SK-N-SH (cell line): ENCODE data around the gene DGKZ. TPM values are rescaled to one million over a fixed set of nuclear protein-coding genes. Genes with fewer than 3 reads are reported as not detected.

Experiments
- CTCF ChIA-PET: fragments of 300-600, 350-600 bp; formaldehyde crosslinking; extraction: SDS; loops from one replicate; lab custom pipeline; 2021; lab: Yijun Ruan, JAX
- POLR2A ChIA-PET: fragments of 350-600 bp; sonication (Branson Sonifier 250); formaldehyde crosslinking; extraction: SDS; loops from one replicate; lab custom pipeline; 2020; ENCODE audit warnings: antibody characterized with exemption, inconsistent platforms; lab: Yijun Ruan, JAX
- DNase-seq: peaks from one replicate; pipeline ENCODE4 v3.0.0; 2012
- H2AFZ ChIP-seq: fragments of 200-600 bp; sonication (generic); 2 replicates; pipeline ENCODE4 v1.8.1; 2016; ENCODE audit warnings: antibody characterized with exemption, mild to moderate bottlenecking, low read depth
- H3F3A ChIP-seq: fragments of 200-600 bp; sonication (generic); replicated peaks from 2 replicates; pipeline ENCODE3; 2016; ENCODE audit warnings: antibody characterized with exemption, mild to moderate bottlenecking; ENCODE audit not compliant: insufficient read depth
- H3K27ac ChIP-seq, 2 experiments: fragments of 200-500 bp in 1 of 2; fragments of 200-600 bp in 1 of 2; sonication (Bioruptor generic) in 1 of 2; sonication (generic), shearing (Covaris generic) in 1 of 2; 2 replicates each; pipeline versions ENCODE4 v1.5.1 to v1.6.1; 2014 to 2016; ENCODE audit warnings: low read depth in 2 of 2, inconsistent platforms in 1 of 2, low read length in 1 of 2, mild to moderate bottlenecking in 1 of 2, mixed read lengths in 1 of 2
- H3K27me3 ChIP-seq: fragments of 200-600 bp; sonication (generic), shearing (Covaris generic); 2 replicates; pipeline ENCODE4 v1.6.1; 2016; ENCODE audit warnings: mixed run types; ENCODE audit not compliant: insufficient read depth
- H3K36me3 ChIP-seq, 2 experiments: fragments of 200-500 bp in 1 of 2; fragments of 200-600 bp in 1 of 2; sonication (Bioruptor generic) in 1 of 2; sonication (generic) in 1 of 2; replicated peaks in 1 of 2; 2 replicates each; pipeline versions ENCODE3 to v1.5.1; 2014 to 2016; ENCODE audit warnings: low read length in 1 of 2, mild to moderate bottlenecking in 1 of 2; ENCODE audit not compliant: insufficient read depth in 2 of 2, control insufficient read depth in 1 of 2
- H3K4me1 ChIP-seq, 2 experiments: fragments of 200-500 bp in 1 of 2; fragments of 200-600 bp in 1 of 2; sonication (Bioruptor generic) in 1 of 2; sonication (generic), shearing (Covaris generic) in 1 of 2; 2 replicates each; pipeline versions ENCODE4 v1.5.1 to v1.6.1; 2014 to 2016; ENCODE audit warnings: low read depth in 1 of 2, low read length in 1 of 2, mixed run types in 1 of 2; ENCODE audit not compliant: insufficient read depth in 2 of 2, control insufficient read depth in 1 of 2
- H3K4me2 ChIP-seq: fragments of 200-600 bp; sonication (generic), shearing (Covaris generic); 2 replicates; pipeline ENCODE4 v1.6.1; 2017; ENCODE audit warnings: mixed run types
- H3K4me3 ChIP-seq, 2 experiments: fragments of 200-500 bp in 1 of 2; fragments of 200-600 bp in 1 of 2; sonication (Bioruptor generic) in 1 of 2; sonication (generic), shearing (Covaris generic) in 1 of 2; 2 replicates each; pipeline versions ENCODE4 v1.5.1 to v1.8.1; 2014 to 2016; ENCODE audit warnings: low read depth in 2 of 2, inconsistent platforms in 1 of 2, low read length in 1 of 2, mild to moderate bottlenecking in 1 of 2, mixed read lengths in 1 of 2, moderate library complexity in 1 of 2
- H3K79me2 ChIP-seq: fragments of 200-600 bp; sonication (generic); 2 replicates; pipeline ENCODE4 v1.8.1; 2017; ENCODE audit warnings: mild to moderate bottlenecking; ENCODE audit not compliant: insufficient read depth
- H3K9ac ChIP-seq: fragments of 200-600 bp; sonication (generic); 2 replicates; pipeline ENCODE4 v1.6.1; 2017; ENCODE audit warnings: mixed run types
- H3K9me2 ChIP-seq: fragments of 200-600 bp; sonication (generic); 2 replicates; pipeline ENCODE4 v1.6.1; 2017; ENCODE audit warnings: mixed run types
- H3K9me3 ChIP-seq: fragments of 200-600 bp; sonication (generic); 2 replicates; pipeline ENCODE4 v1.6.1; 2017; ENCODE audit warnings: mixed run types, mild to moderate bottlenecking, moderate library complexity
- H4K20me1 ChIP-seq: fragments of 200-600 bp; sonication (generic); 2 replicates; pipeline ENCODE4 v1.6.1; 2017; ENCODE audit warnings: mild to moderate bottlenecking, mixed run types; ENCODE audit not compliant: insufficient read depth
- CHD2 ChIP-seq: fragments of 150-350 bp; IDR thresholded peaks from 2 replicates; pipeline ENCODE4 v1.6.1; 2018; ENCODE audit warnings: low read length; ENCODE audit not compliant: partially characterized antibody
- ELF1 ChIP-seq: IDR thresholded peaks from 2 replicates; pipeline ENCODE4 v1.4.0; 2012
- EP300 ChIP-seq, 2 experiments: IDR thresholded peaks; 2 replicates each; pipeline versions ENCODE4 v1.4.0 to v1.6.1; 2012; ENCODE audit warnings: borderline replicate concordance in 1 of 2, low read depth in 1 of 2, low read length in 1 of 2
- EZH2phosphoT487 ChIP-seq: fragments of 200-600 bp; sonication (generic); IDR thresholded peaks from 2 replicates; pipeline ENCODE4 v1.6.1; 2017; ENCODE audit warnings: low read depth, mixed run types, mild to moderate bottlenecking, antibody characterized with exemption, moderate library complexity, borderline replicate concordance
- FOSL2 ChIP-seq: IDR thresholded peaks from 2 replicates; pipeline ENCODE4 v1.4.0; 2012; ENCODE audit warnings: low read depth, mild to moderate bottlenecking, moderate library complexity, borderline replicate concordance
- FOXM1 ChIP-seq: IDR thresholded peaks from 2 replicates; pipeline ENCODE4 v1.4.0; 2012; ENCODE audit warnings: low read depth, mild to moderate bottlenecking
- GABPA ChIP-seq: IDR thresholded peaks from 2 replicates; pipeline ENCODE4 v1.4.0; 2012; ENCODE audit warnings: low read depth, mild to moderate bottlenecking
- GATA2 ChIP-seq: sonication (generic); formaldehyde crosslinking; IDR thresholded peaks from 2 replicates; pipeline ENCODE4 v1.5.0; 2020; ENCODE audit warnings: mild to moderate bottlenecking, missing genetic modification reagents
- JUND ChIP-seq: IDR thresholded peaks from 2 replicates; pipeline ENCODE4 v1.4.0; 2012
- MXI1 ChIP-seq: IDR thresholded peaks from 2 replicates; pipeline ENCODE4 v1.6.1; 2012; ENCODE audit warnings: mild to moderate bottlenecking, low read depth, low read length, improper control_type of control experiment
- NRF1 ChIP-seq: IDR thresholded peaks from 2 replicates; pipeline ENCODE4 v1.6.1; 2012; ENCODE audit warnings: low read depth, mild to moderate bottlenecking, low read length
- POLR2AphosphoS5 ChIP-seq: IDR thresholded peaks from 2 replicates; pipeline ENCODE4 v1.6.1; 2012; ENCODE audit warnings: low read depth, low read length
- RAD21 ChIP-seq: IDR thresholded peaks from 2 replicates; pipeline ENCODE4 v1.6.1; 2012; ENCODE audit warnings: mild to moderate bottlenecking, low read length
- RCOR1 ChIP-seq: fragments of 150-350 bp; IDR thresholded peaks from 2 replicates; pipeline ENCODE4 v1.6.1; 2017; ENCODE audit warnings: antibody characterized with exemption, low read length
- RFX5 ChIP-seq: IDR thresholded peaks from 2 replicates; pipeline ENCODE4 v1.6.1; 2012; ENCODE audit warnings: mild to moderate bottlenecking, improper control_type of control experiment, low read length
- RXRA ChIP-seq: IDR thresholded peaks from 2 replicates; pipeline ENCODE4 v1.4.0; 2012; ENCODE audit warnings: low read depth, mild to moderate bottlenecking, borderline replicate concordance
- SIN3A ChIP-seq: IDR thresholded peaks from 2 replicates; pipeline ENCODE4 v1.6.1; 2012; ENCODE audit warnings: low read depth, mild to moderate bottlenecking, low read length, moderate library complexity, borderline replicate concordance
- SMC3 ChIP-seq: IDR thresholded peaks from 2 replicates; pipeline ENCODE4 v1.6.1; 2012; ENCODE audit warnings: low read depth, low read length, improper control_type of control experiment
- TCF12 ChIP-seq: IDR thresholded peaks from 2 replicates; pipeline ENCODE4 v1.4.0; 2012
- TEAD4 ChIP-seq: IDR thresholded peaks from 2 replicates; pipeline ENCODE4 v1.4.0; 2012; ENCODE audit warnings: mild to moderate bottlenecking, borderline replicate concordance; ENCODE audit not compliant: insufficient read depth
- WGBS: methylation state at CpG from one replicate; pipeline ENCODE4 v1.1.6; 2017; ENCODE audit warnings: low lambda C conversion rate; 5-methylcytosine and 5-hydroxymethylcytosine counted together
- polyA plus RNA-seq, 3 experiments: library from polyadenylated mRNA; depleted of rRNA; stranded (reverse); fragments of >200 nt; gene quantifications; 2 replicates each; pipeline ENCODE4 v1.2.3, GENCODE V29; 2012
- TF ChIP-seq, protein P1 (sequence below): IDR thresholded peaks from 2 replicates; pipeline ENCODE4 v1.4.0; 2012; ENCODE audit warnings: low read depth
- TF ChIP-seq, protein P2 (sequence below): fragments of 150-350 bp; IDR thresholded peaks from 2 replicates; pipeline ENCODE4 v1.6.1; 2017; ENCODE audit warnings: antibody characterized with exemption, low read length, low read depth, borderline replicate concordance
- TF ChIP-seq, protein P3 (sequence below): fragments of 150-350 bp; IDR thresholded peaks from 2 replicates; pipeline ENCODE4 v1.6.1; 2016; ENCODE audit warnings: mild to moderate bottlenecking, low read depth, low read length
- TF ChIP-seq, protein P4 (sequence below): IDR thresholded peaks from 2 replicates; pipeline ENCODE4 v1.4.0; 2012; ENCODE audit warnings: low read depth, borderline replicate concordance
- TF ChIP-seq, protein P5 (sequence below): IDR thresholded peaks from 2 replicates; pipeline ENCODE4; 2012

Gene DGKZ
- polyA plus RNA-seq, 1 of the 3 experiments (the other 2 are of a cell fraction), result 33.2 TPM

DNA sequence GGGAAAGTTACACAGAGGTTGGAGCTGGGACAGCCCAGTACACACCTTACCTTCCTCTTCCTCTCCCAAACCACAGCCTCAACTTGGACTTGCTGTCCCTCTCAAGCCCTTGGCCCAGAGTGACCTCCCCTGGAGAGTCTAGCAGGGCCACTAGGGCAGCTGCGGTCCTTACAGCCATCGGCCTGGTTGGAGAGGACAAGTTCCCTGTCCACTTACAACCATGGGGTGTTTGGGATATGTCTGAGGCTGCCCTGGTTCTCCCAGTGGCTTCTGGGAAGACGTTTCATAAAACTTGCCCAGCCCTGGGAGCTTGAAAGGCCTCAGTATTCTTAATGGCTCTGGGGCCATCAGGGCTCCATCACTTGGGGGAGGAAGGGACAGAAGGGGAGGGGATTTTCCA, 13.1 kb upstream of the DGKZ start:
- H3K27ac ChIP-seq, result no peak overlapping the region
- H3K4me2 ChIP-seq, result no peak overlapping the region
- no peaks in the 10 kb centered on the region for H3K79me2 ChIP-seq
- H3K4me3 ChIP-seq, result no peak overlapping the region
- H3K9me3 ChIP-seq, result no peaks in the 10 kb centered on the region
- no peaks in the 10 kb centered on the region for H3K9me2 ChIP-seq
- H3K36me3 ChIP-seq, result no peaks in the 10 kb centered on the region
- CTCF ChIA-PET, result interaction anchor here (1.6 to 2.8 kb wide), 4 partner anchors 13 to 94 kb away, joined by 6 to 12 read pairs (median 8); partner anchors contain the start of gene DGKZ
- H3F3A ChIP-seq, result no peaks in the 10 kb centered on the region
- no peak for DNase-seq
- TF ChIP-seq SMC3 (no peak), EP300 (IDR thresholded peaks at IDR 0.05; ENCODE audit: borderline replicate concordance in 1 of 2, low read depth in 1 of 2, low read length in 1 of 2) (no peak), RFX5 (no peak), SIN3A (no peak), FOXM1 (no peak), NRF1 (no peak), ELF1 (no peak)
- TF ChIP-seq, protein P1, sequence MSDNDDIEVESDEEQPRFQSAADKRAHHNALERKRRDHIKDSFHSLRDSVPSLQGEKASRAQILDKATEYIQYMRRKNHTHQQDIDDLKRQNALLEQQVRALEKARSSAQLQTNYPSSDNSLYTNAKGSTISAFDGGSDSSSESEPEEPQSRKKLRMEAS, result no peak
- TF ChIP-seq, protein P2, sequence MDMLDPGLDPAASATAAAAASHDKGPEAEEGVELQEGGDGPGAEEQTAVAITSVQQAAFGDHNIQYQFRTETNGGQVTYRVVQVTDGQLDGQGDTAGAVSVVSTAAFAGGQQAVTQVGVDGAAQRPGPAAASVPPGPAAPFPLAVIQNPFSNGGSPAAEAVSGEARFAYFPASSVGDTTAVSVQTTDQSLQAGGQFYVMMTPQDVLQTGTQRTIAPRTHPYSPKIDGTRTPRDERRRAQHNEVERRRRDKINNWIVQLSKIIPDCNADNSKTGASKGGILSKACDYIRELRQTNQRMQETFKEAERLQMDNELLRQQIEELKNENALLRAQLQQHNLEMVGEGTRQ, result no peak
- TF ChIP-seq, protein P3, sequence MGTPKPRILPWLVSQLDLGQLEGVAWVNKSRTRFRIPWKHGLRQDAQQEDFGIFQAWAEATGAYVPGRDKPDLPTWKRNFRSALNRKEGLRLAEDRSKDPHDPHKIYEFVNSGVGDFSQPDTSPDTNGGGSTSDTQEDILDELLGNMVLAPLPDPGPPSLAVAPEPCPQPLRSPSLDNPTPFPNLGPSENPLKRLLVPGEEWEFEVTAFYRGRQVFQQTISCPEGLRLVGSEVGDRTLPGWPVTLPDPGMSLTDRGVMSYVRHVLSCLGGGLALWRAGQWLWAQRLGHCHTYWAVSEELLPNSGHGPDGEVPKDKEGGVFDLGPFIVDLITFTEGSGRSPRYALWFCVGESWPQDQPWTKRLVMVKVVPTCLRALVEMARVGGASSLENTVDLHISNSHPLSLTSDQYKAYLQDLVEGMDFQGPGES, result no peak
- H3K4me1 ChIP-seq, result peaks cover 11 to 23% of the 10 kb centered on the region in 2 experiments; a peak in 3 of 4 replicates
- no peak overlapping the region for H3K9ac ChIP-seq
- H3K27me3 ChIP-seq, result peaks cover 10% of the 10 kb centered on the region
- POLR2A ChIA-PET, result no interaction called here
- WGBS, result 80% methylated on average over 2 of the region's 3 CpGs
- H4K20me1 ChIP-seq, result no peaks in the 10 kb centered on the region
- H2AFZ ChIP-seq, result no peak overlapping the region

DNA sequence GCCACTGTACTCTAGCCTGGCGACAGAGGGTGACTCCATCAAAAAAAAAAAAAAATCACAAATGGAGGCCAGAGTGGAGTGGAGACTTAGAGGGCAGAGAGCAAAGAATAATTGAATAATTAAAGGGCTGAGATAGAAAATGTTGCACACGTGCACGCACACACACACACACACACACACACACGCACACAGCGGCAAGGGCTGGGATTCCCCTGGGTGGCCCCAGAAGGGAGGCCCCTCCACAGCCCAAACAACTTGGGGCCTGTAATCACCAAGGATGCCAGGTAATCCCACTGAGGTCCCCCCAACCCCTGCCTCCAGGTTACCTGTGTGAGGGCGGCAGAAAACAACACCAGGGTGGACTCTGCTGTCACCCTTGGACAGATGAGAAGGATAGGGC, 12.0 kb upstream of the DGKZ start:
- Histone ChIP-seq H3K9me3 (no peaks in the 10 kb centered on the region), H3K4me3 (no peak overlapping the region), H3K4me1 (peaks cover 11 to 27% of the 10 kb centered on the region in 2 experiments; a peak in 3 of 4 replicates), H3K36me3 (no peaks in the 10 kb centered on the region), H3K9me2 (no peaks in the 10 kb centered on the region), H3K9ac (no peak overlapping the region), H3K79me2 (no peaks in the 10 kb centered on the region), H3K4me2 (no peak overlapping the region), H2AFZ (no peak overlapping the region), H3K27ac (no peak overlapping the region), H3K27me3 (peaks cover 10% of the 10 kb centered on the region)
- CTCF ChIA-PET, result interaction anchor here (0.9 to 3.7 kb wide), 4 partner anchors 14 to 48 kb away, joined by 4 to 11 read pairs (median 5); no protein-coding TSS in a partner anchor
- WGBS, result 94% methylated on average over 6 of the region's 6 CpGs
- DNase-seq, result no peak
- TF ChIP-seq POLR2AphosphoS5 (no peak), MXI1 (no peak), GABPA (no peak), EZH2phosphoT487 (no peak), RXRA (no peak), CHD2 (no peak), SMC3 (no peak), RCOR1 (no peak), GATA2 (CRISPR knock-in tag) (no peak), FOSL2 (no peak), RFX5 (no peak), TCF12 (no peak), JUND (no peak), RAD21 (no peak), TEAD4 (no peak), ELF1 (no peak)
- TF ChIP-seq, protein P4, sequence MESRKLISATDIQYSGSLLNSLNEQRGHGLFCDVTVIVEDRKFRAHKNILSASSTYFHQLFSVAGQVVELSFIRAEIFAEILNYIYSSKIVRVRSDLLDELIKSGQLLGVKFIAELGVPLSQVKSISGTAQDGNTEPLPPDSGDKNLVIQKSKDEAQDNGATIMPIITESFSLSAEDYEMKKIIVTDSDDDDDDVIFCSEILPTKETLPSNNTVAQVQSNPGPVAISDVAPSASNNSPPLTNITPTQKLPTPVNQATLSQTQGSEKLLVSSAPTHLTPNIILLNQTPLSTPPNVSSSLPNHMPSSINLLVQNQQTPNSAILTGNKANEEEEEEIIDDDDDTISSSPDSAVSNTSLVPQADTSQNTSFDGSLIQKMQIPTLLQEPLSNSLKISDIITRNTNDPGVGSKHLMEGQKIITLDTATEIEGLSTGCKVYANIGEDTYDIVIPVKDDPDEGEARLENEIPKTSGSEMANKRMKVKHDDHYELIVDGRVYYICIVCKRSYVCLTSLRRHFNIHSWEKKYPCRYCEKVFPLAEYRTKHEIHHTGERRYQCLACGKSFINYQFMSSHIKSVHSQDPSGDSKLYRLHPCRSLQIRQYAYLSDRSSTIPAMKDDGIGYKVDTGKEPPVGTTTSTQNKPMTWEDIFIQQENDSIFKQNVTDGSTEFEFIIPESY, result no peak
- TF ChIP-seq, protein P5, sequence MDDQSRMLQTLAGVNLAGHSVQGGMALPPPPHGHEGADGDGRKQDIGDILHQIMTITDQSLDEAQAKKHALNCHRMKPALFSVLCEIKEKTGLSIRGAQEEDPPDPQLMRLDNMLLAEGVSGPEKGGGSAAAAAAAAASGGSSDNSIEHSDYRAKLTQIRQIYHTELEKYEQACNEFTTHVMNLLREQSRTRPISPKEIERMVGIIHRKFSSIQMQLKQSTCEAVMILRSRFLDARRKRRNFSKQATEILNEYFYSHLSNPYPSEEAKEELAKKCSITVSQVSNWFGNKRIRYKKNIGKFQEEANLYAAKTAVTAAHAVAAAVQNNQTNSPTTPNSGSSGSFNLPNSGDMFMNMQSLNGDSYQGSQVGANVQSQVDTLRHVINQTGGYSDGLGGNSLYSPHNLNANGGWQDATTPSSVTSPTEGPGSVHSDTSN, result no peak
- TF ChIP-seq, all 33 proteins: peak for 0
- POLR2A ChIA-PET, result no interaction called here
- H4K20me1 ChIP-seq, result no peaks in the 10 kb centered on the region
- no peaks in the 10 kb centered on the region for H3F3A ChIP-seq
